ENCODE results near the gene CXXC1. TPM values are rescaled to one million over a fixed set of nuclear protein-coding genes. Genes with fewer than 3 reads are reported as not detected.
A peak's percentile ranks its signal among the peaks of the same experiment; 100 is the strongest.
"Not testable (repeated sequence)": the region's sequence is repeated elsewhere in the genome, so short reads cannot be mapped to it uniquely, and the experiment has no call there.

The CXXC1 gene
- total and polyA plus RNA-seq, 7 donors, result 20.0 to 71.6 (median 28.0) TPM

GRCh38 chr18:50289108-50289443 is 1.6 kb upstream of the CXXC1 start:
- no peak overlapping the region for H3K4me3 ChIP-seq
- DNase-seq (no peak), ATAC-seq (no peak)
- intact Hi-C loops (cut with DNase I), result loop anchor here in 1 of 2 donors (10.0 kb wide), 1 partner anchor 906 kb away; the partner anchor contains the start of gene MEX3C
- H3K36me3 ChIP-seq (ENCODE audit: insufficient read depth in 1 of 2, low read depth in 1 of 2), result peaks cover 0 to 19% of the 10 kb centered on the region in 2 donors
- H3K27me3 ChIP-seq (ENCODE audit: insufficient read depth in 3 of 3, low read length in 2 of 3), result no peaks in the 10 kb centered on the region
- no peak for TF ChIP-seq CTCF (IDR thresholded peaks at IDR 0.05)
- 89 to 92% (median 89%) methylated on average over 4 of the region's 4 CpGs for WGBS, 3 donors
- no peaks in the 10 kb centered on the region for H3K9me3 ChIP-seq
- H3K4me1 ChIP-seq, result no peaks in the 10 kb centered on the region
- no peak overlapping the region for H3K27ac ChIP-seq

- ATAC-seq; H3K27me3 ChIP-seq (ENCODE audit: insufficient read depth in 3 of 3, low read length in 2 of 3); DNase-seq; H3K4me1 ChIP-seq; H3K9me3 ChIP-seq: not testable (repeated sequence)
- Histone ChIP-seq H3K27ac (peak overlapping the region; percentile 91), H3K36me3 (ENCODE audit: insufficient read depth in 1 of 2, low read depth in 1 of 2) (peaks cover 0 to 25% of the 10 kb centered on the region in 2 donors), H3K4me3 (peak overlapping the region; percentile 75)
- 75 to 77% (median 76%) methylated on average over 21 of the region's 21 CpGs for WGBS, 3 donors
- intact Hi-C loops (cut with DNase I), result loop anchor here in 1 of 2 donors (10.0 kb wide), 1 partner anchor 906 kb away; the partner anchor contains the start of gene MEX3C
Measured at GRCh38 chr18:50288348-50289107, 1.0 kb upstream of the CXXC1 start.

- 1% methylated on average over 27 of the region's 27 CpGs for WGBS, 3 donors
- peak overlapping the region; percentile 91 for H3K27ac ChIP-seq
- H3K36me3 ChIP-seq (ENCODE audit: insufficient read depth in 1 of 2, low read depth in 1 of 2), result peaks cover 0 to 40% of the 10 kb centered on the region in 2 donors
- ATAC-seq (peak; percentile 2 to 29 (median 14)), DNase-seq (peak; percentile 40 to 61)
- H3K27me3 ChIP-seq (ENCODE audit: insufficient read depth in 3 of 3, low read length in 2 of 3), result no peaks in the 10 kb centered on the region
- H3K9me3 ChIP-seq, result no peaks in the 10 kb centered on the region
- TF ChIP-seq CTCF (IDR thresholded peaks at IDR 0.05), result no peak
- H3K4me3 ChIP-seq, result peak overlapping the region; percentile 75
- intact Hi-C loops (cut with DNase I), result loop anchor here in 1 of 2 donors (10.0 kb wide), 1 partner anchor 908 kb away; the partner anchor contains the start of gene MEX3C
- no peaks in the 10 kb centered on the region for H3K4me1 ChIP-seq
Measured at GRCh38 chr18:50287028-50287440, 458 bp downstream of the CXXC1 start.

GRCh38 chr18:50286391-50287027 is 983 bp downstream of the CXXC1 start:
- intact Hi-C loops (cut with DNase I), result loop anchor here in 1 of 2 donors (10.0 kb wide), 1 partner anchor 908 kb away; the partner anchor contains the start of gene MEX3C
- no peak for ATAC-seq
- no peak for TF ChIP-seq CTCF (IDR thresholded peaks at IDR 0.05)
- Histone ChIP-seq H3K4me3 (peak overlapping the region; percentile 75), H3K27me3 (ENCODE audit: insufficient read depth in 3 of 3, low read length in 2 of 3) (no peaks in the 10 kb centered on the region), H3K4me1 (no peaks in the 10 kb centered on the region), H3K27ac (peak overlapping the region; percentile 91), H3K36me3 (ENCODE audit: insufficient read depth in 1 of 2, low read depth in 1 of 2) (peaks cover 0 to 40% of the 10 kb centered on the region in 2 donors), H3K9me3 (no peaks in the 10 kb centered on the region)
- DNase-seq, result peak in 1 of 2 donors; percentile 75
- WGBS, 3 donors, result 22 to 25% (median 23%) methylated on average over 23 of the region's 23 CpGs
